Nephron progenitor cell (in vitro differentiated cells): Measurements from ENCODE around the gene NR3C2.

ENCODE experiments used
- DNase-seq: peaks from one replicate; pipeline ENCODE4 v3.0.0; 2021
- H3K27ac Mint-ChIP-seq: 2 replicates; pipeline ENCODE4 v1.8.0; 2021; ENCODE audit warnings: mild to moderate bottlenecking, moderate library complexity, mixed read lengths
- H3K27me3 Mint-ChIP-seq: 2 replicates; pipeline ENCODE4 v1.8.0; 2021; ENCODE audit warnings: mild to moderate bottlenecking, low read depth, mixed read lengths; ENCODE audit not compliant: poor library complexity
- H3K36me3 Mint-ChIP-seq: 2 replicates; pipeline ENCODE4 v1.8.0; 2021; ENCODE audit warnings: low read depth, mixed read lengths
- H3K4me1 Mint-ChIP-seq: 2 replicates; pipeline ENCODE4 v1.8.0; 2021; ENCODE audit warnings: mixed read lengths
- H3K4me3 Mint-ChIP-seq: 2 replicates; pipeline ENCODE4 v1.8.0; 2021; ENCODE audit warnings: mild to moderate bottlenecking, moderate library complexity, mixed read lengths
- H3K9me3 Mint-ChIP-seq: 2 replicates; pipeline ENCODE4 v1.8.0; 2021; ENCODE audit warnings: mild to moderate bottlenecking, moderate library complexity, mixed read lengths
- CTCF ChIP-seq: fragments of 200-600 bp; sonication (generic); IDR thresholded peaks from 2 replicates; pipeline ENCODE4 v1.5.0; 2021; ENCODE audit warnings: antibody characterized with exemption

Gene NR3C2

GRCh38 chr4:148065075-148065474 is 377.1 kb downstream of the NR3C2 start:
- Mint-ChIP-seq H3K9me3 (no peaks in the 10 kb centered on the region), H3K36me3 (peaks cover 28% of the 10 kb centered on the region), H3K4me3 (no peak overlapping the region), H3K27me3 (no peaks in the 10 kb centered on the region), H3K27ac (peak overlapping the region; percentile 12), H3K4me1 (peaks cover 56% of the 10 kb centered on the region)
- no peak for TF ChIP-seq CTCF
- DNase-seq, result no peak

DNA sequence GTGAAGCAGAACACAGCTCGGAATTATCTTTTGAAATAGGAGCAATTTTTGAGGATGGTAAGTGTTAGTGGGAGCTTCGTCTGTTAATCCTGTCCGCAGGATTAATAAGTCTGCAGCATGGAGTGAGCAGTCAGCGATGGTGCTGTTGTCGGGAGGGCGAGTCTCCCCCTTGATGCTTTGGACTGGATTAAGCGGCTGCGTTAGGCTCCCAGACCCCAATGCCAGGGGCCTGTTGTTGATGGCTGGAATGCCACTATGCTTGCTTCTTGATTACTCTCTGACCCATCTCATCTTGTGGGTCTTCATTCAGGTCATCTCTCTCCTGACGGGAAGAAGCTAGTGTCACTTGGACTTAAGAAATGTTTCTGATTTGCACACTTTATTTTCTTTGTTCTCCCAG is 377.8 kb downstream of the NR3C2 start:
- no peak for DNase-seq
- Mint-ChIP-seq H3K4me1 (peaks cover 58% of the 10 kb centered on the region), H3K27me3 (no peaks in the 10 kb centered on the region), H3K36me3 (peaks cover 28% of the 10 kb centered on the region), H3K9me3 (no peaks in the 10 kb centered on the region), H3K27ac (no peak overlapping the region), H3K4me3 (no peak overlapping the region)
- no peak for TF ChIP-seq CTCF

DNA sequence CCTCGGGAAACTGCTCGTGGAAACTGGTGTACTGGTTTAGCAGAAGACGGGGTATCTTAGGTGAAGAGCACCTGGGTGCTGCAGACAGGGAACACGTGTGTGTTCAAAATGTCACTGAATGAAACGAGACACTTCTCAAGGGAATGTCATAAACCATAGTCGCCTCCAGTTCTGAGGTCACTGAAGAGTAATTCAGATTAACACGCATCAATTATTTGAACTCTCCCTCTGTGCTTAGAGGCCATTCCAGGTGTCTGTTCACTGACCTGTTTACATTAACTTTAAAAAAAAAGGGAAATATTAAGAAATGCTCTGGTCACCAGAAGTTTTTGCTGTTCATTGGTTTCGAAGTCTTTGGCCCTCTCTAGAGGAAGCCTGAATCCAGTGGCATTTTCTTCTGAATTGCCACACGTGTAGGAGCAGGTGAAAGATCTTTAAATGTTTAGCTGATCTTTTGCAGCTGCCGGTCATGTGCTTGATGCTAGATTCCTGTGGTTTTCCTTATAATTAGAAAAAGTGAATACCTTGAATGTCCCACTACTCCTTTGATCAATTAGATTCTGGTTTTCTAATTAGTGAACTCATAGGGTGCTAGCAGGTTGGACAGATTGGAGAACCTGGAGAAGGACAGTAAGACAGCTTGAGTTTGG is 379.8 kb downstream of the NR3C2 start:
- no peaks in the 10 kb centered on the region for H3K27me3 Mint-ChIP-seq
- TF ChIP-seq CTCF, result no peak
- peaks cover 28% of the 10 kb centered on the region for H3K36me3 Mint-ChIP-seq
- peaks cover 73% of the 10 kb centered on the region for H3K4me1 Mint-ChIP-seq
- no peak for DNase-seq
- peak overlapping the region; percentile 8 for H3K27ac Mint-ChIP-seq
- H3K9me3 Mint-ChIP-seq, result no peaks in the 10 kb centered on the region
- no peak overlapping the region for H3K4me3 Mint-ChIP-seq

DNA sequence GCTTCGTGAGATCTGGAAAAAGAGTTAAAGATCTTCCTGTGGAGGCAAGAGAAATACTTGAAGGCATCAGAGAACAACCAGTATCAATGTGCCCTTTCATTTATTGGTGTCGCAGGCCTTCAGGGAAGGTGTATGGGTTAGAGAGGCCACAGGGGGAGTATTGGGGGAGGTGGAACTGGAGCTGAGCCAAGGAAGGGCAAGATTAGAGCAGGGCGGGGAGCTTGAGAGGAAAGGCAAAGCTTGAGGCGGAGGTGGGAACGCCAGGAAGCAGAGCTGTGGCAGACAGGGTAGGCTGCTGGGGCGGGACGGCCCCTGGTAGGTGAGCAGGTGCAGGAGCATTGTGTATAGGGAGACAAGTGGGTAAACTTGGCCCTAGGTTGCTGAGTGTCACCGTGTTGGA is 380.4 kb downstream of the NR3C2 start:
- Mint-ChIP-seq H3K4me1 (peaks cover 74% of the 10 kb centered on the region), H3K9me3 (no peaks in the 10 kb centered on the region), H3K4me3 (no peak overlapping the region), H3K27me3 (no peaks in the 10 kb centered on the region), H3K27ac (peak overlapping the region; percentile 8), H3K36me3 (peaks cover 28% of the 10 kb centered on the region)
- TF ChIP-seq CTCF, result no peak
- DNase-seq, result no peak

DNA sequence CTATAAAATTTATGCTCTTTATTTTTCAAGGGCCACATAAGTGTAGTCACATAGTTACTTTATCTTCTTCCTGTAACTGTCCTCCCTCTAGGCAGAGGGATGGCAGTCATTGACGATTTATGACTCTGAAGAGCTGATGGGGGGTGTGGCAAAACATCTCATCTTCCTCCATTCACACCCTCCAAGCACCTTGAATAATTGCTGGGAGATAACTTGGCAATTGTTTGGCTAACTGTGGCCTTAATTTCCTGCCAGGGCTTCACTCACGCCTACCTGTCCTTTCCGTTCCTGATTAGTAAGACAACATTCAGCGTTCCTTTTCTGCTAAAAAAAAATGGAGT is 381.1 kb downstream of the NR3C2 start:
- Mint-ChIP-seq H3K36me3 (peaks cover 24% of the 10 kb centered on the region), H3K9me3 (no peaks in the 10 kb centered on the region), H3K4me1 (peaks cover 79% of the 10 kb centered on the region), H3K4me3 (peak overlapping the region; percentile 7), H3K27me3 (no peaks in the 10 kb centered on the region), H3K27ac (peak overlapping the region; percentile 63)
- no peak for TF ChIP-seq CTCF
- no peak for DNase-seq

DNA sequence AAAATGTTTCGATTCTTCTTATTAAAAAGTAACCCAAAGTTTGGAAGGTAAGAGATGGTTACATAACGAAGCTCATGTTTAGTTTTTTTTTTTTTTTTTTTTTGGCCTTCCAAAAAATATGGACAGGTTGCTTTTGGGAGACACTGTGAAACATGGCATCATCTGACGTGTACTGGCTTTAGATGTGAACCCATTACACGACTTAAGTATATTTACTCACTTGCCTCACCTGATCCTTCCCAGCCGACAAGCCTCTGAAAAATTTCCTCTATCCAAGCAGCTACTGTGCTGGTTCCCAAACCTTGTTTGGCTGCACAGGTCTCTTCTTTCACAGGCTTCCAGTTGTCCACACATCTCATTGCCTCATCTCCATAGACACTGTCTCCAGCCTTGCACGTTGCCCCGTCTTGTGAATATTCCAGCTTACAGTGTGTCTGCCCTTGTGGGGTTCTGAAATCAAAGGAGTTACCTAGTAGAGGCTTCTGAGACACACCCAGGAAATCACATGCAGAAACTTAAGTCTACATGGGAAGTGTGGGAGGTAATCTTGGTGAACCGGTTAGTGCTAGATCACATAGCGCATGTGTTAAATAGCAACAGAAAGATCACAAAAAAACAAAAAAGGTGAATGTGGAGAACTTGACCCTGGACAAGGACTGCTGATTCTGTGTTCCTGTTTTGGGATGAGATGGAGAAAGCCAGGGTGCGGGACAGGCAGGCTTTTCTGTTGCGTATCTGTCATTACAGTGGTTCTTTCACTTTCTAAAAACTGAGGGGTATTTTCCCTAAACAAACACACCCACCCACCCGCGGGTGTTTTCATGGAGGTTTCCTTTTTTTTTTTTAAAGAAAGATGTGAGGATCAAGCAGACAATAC is 381.7 kb downstream of the NR3C2 start:
- Mint-ChIP-seq H3K4me3 (peak overlapping the region; percentile 54), H3K4me1 (peaks cover 84% of the 10 kb centered on the region), H3K9me3 (no peaks in the 10 kb centered on the region), H3K36me3 (peaks cover 23% of the 10 kb centered on the region), H3K27ac (peak overlapping the region; percentile 97), H3K27me3 (no peaks in the 10 kb centered on the region)
- no peak for TF ChIP-seq CTCF
- no peak for DNase-seq
